Activated CD8-positive, alpha-beta memory T cell treated with anti-CD3 and anti-CD28 coated beads, Interleukin-2, amount 50 U/mL, for 24 hours (primary cell): Measurements from ENCODE around the gene GPR137.

Experiments
- DNase-seq: peaks from one replicate; pipeline ENCODE4 v3.0.0-alpha.2; 2020; ENCODE audit errors: extremely low read depth

GPR137 gene

DNA sequence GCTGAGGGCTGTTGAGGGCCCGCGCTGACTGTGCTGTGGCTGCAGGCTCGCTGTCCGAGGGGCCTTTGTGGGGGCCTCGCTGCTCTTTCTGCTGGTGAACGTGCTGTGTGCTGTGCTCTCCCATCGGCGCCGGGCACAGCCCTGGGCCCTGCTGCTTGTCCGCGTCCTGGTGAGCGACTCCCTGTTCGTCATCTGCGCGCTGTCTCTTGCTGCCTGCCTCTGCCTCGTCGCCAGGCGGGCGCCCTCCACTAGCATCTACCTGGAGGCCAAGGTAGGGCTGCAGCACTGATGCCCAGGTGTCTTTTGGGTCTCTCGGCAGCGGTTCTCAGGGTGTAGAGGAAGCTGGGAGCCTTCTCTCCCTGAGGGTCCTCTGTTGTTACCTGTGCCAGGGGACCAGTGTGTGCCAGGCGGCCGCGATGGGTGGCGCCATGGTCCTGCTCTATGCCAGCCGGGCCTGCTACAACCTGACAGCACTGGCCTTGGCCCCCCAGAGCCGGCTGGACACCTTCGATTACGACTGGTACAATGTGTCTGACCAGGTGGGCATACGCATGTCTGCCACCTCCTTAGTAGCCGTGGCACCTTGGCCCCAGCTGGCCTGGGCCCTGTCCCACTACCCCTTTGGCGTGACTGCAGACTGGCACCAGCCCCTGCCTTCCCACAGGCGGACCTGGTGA is 2.2 kb downstream of the GPR137 start:
- DNase-seq, result no peak

DNA sequence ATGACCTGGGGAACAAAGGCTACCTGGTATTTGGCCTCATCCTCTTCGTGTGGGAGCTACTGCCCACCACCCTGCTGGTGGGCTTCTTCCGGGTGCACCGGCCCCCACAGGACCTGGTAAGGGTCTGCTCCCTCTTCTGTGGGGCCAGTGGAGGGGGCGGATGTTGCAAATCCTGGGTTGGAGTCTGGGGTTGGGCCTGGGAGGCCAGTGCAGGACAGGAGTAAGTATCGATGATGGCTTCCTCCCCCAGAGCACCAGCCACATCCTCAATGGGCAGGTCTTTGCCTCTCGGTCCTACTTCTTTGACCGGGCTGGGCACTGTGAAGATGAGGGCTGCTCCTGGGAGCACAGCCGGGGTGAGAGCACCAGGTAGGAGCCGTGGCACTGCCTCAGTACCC is 2.7 kb downstream of the GPR137 start:
- DNase-seq, result no peak

DNA sequence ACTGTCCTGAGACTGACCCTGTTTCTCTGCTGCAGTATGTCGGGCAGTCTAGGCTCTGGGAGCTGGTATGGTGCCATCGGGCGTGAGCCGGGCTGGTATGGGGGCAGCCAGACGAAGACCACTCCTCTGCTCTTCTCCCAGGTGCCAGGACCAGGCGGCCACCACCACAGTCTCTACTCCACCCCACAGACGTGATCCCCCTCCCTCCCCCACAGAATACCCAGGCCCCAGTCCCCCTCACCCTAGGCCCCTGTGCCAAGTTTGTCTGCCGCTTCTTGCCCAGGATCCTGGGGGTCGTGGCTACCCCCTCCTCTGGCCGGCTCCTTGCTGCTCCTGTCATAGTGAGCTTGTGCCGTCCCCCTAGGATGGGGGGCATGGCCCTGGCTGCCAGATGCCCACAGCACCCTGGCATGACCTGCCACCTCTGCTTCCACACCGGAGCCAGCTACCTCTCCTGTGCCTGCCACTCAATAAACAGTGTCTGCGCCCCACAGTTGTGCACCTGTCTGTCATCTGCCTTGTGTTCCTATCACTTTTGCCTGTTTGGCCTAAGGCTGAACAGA is 3.4 kb downstream of the GPR137 start:
- DNase-seq, result no peak

DNA sequence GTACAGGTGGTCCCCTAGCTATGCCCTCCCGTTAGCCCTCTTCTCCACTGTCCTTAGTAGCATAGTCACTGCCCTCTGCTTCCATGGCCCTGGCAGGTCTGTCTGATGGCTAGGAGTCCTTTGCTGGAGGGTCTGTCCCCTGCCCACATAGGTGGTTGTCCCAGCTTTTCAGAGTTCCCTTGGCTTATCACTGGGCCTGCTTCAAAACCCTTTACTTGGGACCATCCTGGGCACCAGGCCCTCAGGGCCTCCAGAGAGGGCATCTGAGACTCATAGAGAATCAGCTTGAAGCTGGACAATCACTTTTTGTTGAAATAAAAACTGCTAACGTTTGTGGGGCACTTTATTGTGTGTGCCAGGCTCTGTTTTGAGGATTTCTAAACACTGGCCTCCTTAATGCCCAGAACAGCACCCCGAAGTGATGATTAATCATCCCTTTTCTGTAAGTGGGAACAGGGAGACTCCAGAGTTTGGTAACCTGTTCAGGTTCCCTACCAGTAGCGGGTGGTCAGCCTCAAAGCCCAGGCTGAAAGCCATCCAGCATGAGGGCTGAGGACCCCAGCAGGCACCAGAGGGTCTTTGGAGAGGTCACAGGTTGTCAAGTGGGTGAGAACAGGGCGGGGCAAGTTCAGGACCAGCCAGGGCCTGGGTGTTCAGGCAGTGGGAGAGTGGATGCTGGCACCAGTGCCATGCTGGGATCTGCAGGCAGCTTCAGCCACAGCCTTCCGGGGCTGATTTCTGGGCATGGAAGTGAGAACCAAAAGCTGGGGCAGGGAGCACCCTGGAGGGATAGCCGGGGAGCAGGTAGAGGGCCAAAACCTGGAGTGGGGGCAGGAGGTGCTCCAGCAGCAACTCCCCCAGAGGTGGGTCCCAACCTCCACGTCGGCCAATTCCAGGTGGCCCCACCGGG is 5.0 kb downstream of the GPR137 start:
- no peak for DNase-seq

DNA sequence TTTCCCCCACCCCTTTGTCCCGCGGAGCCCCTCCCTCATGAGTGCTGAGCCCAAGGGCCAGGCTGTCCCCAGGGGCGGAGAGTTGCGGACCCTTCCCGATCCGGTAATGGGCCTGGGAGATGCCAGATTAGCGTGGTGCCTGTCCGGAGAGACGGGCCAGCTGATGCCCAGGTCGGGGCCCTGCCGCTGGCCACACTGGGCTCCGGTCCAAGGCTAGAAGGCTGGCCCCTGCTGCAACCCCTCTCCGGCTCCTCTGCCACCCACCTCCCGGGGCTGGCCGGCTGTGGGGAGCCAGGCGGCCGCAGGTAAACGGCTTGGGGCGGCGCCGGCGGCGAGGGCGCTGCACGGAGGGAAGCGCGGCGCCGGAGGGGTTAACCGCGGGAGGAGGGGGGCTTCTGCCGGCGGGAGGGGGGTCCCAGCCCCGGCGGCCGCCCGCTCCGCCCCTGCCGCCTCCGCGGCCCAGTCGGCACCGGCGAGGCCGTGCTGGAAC is 5.7 kb downstream of the GPR137 start, which contains the start of gene KCNK4:
Gene KCNK4, plus strand, starts transcription at position 41 of the 490 bp plus-strand sequence. CDS start 1,717 bp downstream, outside the sequence.
- no peak for DNase-seq

DNA sequence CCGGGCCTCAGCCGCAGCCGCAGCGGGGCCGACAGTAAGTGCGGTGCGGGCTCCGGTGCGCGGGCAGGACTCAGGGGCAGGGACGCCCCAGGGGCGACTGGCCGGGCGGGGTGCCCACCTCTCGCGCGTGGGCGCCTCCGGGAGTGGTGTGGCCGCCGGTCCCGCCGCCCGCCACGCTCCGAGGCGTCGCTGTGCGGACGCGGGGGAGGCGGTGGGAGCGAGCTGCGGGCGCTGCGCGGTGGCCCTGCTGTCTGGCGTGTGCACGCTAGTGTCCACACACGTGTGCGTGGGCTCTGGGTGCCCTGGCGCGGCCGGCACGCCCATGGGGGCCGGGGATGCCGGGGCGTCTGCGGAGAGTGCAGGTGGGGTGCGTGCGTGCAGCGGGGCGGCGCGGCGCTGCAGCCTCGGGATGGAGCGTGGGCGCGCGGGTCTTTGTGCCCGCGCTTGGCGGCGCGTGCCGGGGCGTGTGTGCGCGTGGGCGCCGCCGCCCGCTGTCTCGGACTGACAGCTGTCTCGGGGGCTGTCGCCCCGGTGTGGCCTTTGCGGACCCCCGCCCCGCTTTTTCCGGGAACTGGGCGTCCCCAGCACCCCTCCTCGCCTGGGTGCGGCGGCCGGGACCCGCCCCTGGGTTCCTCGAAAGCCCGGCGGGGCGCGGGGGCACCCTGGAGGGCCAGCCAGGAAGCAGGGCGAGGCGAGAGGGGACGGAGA is 6.3 kb downstream of the GPR137 start:
- no peak for DNase-seq

DNA sequence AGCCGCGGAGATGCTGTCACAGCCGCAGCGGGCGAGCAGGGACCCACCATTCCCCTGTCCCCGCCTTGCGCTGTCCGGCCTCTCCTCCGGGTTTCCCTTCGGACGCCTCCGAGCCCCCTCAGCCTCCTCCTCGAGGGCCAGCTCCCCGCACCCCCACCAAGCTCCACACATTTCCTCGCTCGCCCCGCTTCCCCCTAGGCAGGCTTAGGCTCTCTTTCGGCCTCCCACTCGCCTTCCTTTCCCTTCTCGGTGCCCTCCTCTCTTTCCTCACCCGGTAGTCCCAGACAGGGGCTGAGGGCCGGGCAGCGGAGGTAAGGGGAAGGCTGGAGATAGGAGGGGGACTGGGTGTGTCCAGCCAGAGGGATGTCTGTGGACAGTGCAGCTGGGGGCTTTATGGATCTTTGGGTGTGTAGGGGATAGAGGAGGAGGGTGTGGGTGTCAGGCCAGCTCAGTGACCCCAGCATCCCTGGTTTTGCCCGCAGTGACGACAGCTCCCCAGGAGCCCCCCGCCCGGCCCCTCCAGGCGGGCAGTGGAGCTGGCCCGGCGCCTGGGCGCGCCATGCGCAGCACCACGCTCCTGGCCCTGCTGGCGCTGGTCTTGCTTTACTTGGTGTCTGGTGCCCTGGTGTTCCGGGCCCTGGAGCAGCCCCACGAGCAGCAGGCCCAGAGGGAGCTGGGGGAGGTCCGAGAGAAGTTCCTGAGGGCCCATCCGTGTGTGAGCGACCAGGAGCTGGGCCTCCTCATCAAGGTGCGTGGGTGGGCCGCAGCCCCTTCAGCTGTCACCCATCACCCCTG is 7.0 kb downstream of the GPR137 start:
- no peak for DNase-seq

DNA sequence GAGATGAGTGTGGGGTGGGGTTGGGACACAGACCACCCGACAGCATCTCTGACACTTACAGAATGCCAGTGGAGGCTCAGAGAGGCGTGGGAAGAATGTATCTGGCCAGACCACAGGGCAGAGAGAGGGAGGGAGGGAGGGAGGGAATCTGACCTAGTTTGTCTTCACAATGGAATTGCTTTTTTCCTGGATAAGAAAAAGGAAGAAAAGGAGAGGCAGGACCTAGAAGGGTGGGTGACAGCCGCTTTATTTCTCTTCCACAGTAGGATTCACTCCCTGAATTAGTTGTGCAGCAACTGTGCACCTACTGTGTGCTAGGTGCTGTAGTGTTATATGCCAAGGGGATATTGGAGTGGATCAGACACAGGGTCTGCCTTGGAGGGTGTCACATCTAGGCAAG is 9.1 kb downstream of the GPR137 start:
- no peak for DNase-seq

DNA sequence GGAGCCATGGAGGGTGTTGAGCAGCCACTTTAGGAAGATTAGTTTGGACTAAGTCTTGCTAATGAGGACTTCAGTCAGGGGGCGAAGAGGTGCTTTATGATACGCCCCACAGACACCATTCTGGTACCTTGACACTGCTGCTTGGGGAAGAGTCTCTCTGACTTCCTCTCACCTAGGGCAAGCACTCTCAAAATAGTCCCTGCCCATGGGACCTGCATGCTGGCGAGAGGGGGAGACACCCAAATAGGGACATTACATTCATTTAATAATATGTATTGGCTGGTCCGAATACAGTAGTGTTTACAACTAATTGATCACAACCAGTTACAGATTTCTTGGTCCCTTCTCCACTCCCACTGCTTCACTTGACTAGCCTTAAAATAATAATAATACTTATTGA is 10.1 kb downstream of the GPR137 start:
- no peak for DNase-seq

DNA sequence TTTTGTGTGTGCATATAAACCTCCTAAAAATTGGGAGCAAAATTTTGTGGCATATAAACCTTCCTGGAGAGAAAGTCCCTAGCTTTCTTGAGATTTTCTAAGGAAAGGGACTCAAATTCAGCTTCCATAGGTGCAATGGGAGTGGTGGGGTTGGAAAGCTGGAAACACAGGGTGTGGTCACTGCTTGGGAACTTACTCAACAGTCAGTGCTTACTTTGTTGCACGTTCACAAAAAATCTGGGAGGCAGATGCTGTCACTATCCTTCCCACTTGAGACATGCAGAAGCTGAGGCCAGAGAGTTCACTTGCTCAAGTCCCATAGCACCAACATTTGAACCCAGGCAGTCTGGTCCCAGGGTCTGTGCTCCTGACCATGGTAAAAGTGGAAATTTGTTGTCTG is 10.6 kb downstream of the GPR137 start:
- DNase-seq, result no peak

DNA sequence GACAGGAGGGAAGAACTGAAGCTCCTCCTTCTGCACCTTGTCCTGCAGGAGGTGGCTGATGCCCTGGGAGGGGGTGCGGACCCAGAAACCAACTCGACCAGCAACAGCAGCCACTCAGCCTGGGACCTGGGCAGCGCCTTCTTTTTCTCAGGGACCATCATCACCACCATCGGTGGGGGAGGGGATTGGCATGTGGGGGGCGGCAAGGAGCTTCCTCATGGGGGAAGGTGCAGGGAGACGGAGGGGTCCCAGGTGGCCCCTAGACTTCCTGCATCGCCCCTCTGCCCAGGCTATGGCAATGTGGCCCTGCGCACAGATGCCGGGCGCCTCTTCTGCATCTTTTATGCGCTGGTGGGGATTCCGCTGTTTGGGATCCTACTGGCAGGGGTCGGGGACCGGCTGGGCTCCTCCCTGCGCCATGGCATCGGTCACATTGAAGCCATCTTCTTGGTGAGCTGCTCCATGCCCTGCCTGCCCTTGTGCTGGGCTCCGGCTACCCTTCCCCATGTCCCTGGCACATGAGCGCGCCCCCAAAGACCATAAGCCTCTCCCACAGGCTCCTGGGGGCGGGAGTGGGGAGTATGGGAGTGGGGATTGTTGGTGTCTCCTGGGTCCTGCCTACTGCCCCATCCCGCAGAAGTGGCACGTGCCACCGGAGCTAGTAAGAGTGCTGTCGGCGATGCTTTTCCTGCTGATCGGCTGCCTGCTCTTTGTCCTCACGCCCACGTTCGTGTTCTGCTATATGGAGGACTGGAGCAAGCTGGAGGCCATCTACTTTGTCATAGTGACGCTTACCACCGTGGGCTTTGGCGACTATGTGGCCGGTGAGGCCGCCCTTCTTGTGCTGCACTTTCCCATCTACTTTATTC is 11.4 kb downstream of the GPR137 start:
- DNase-seq, result no peak

DNA sequence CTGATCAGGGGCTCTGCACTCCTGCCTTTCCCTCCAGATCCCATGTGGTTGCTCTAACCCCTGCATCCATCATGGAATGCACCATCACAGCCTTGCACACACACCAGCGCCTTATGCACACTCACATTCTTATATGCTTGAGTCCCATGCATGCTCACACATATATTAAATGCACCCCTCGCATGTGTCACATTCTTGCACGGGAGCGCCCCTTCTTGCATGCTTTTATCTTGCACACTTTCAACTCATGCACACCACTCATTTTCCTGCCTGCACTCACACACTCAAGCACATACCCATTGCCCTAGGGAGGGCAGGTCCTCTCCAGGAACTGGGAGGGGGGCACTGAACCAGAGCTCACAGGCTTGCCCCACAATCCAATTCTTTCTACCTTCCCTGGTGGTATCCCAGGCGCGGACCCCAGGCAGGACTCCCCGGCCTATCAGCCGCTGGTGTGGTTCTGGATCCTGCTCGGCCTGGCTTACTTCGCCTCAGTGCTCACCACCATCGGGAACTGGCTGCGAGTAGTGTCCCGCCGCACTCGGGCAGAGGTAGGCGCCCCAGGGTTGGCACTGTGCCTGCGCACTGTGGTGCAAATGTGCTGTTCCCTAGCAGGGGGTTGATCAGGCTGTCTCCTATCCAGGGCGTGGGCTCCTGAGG is 12.2 kb downstream of the GPR137 start:
- DNase-seq, result no peak

DNA sequence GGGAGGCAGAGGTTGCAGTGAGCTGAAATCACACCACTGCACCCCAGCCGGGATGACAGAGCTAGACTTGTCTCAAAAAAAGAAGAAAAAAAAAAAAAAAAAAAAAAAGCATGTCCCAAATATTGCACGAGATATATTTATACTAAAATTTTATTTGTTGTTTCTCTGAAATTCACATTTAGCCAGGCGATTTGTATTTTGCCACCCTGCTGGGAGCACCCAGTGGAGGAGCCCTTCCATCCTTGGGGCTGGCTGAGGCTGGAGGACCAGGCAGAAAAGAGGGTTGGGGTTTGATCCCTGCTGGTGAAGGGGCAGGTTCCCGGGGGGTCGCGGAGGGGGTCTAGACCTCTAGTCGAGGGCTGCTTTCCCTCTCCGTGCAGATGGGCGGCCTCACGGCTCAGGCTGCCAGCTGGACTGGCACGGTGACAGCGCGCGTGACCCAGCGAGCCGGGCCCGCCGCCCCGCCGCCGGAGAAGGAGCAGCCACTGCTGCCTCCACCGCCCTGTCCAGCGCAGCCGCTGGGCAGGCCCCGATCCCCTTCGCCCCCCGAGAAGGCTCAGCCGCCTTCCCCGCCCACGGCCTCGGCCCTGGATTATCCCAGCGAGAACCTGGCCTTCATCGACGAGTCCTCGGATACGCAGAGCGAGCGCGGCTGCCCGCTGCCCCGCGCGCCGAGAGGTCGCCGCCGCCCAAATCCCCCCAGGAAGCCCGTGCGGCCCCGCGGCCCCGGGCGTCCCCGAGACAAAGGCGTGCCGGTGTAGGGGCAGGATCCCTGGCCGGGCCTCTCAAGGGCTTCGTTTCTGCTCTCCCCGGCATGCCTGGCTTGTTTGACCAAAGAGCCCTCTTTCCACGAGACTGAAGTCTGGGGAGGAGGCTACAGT is 13.6 kb downstream of the GPR137 start:
- no peak for DNase-seq

DNA sequence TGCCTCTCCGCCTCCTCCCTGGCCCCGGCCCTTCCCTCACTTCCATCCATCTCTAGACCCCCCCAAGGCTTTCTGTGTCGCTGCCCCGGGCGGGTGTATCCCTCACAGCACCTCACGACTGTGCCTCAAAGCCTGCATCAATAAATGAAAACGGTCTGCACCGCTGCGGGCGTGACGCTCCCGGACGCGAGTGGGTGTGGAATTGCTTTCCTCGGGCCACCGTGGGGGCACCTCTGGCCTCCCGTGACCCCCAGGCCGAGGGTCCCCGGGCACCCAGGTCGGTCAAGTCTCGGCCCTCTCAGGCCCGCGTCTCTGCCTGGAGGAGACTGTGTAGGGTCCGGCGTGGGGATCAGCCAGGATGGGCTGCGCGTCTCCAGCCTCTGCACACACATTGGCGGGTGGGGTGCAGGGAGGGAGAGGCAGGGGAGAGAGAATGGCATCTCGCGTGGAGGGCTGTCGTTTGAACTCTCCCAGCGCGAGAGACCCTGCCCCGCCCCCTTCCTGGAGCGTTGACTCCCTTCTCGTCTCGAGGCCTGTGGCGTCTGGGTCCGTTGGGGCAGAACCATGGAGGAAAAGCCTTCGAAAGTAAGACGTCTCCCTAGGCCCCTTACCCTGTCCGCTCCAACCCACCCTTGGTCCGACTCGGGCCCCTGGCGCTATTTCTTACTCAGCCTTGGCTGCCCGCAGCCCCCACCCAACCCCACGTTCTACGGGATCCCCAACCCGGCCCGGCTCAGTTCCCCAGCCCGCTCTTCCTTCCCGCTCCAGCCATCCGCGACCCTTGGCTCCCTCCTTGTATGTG is 14.4 kb downstream of the GPR137 start, which contains the start of gene CATSPERZ:
Gene CATSPERZ, plus strand, starts transcription at position 512 of the 802 bp plus-strand sequence. Its CDS starts 53 bp downstream, at position 565.
- no peak for DNase-seq

DNA sequence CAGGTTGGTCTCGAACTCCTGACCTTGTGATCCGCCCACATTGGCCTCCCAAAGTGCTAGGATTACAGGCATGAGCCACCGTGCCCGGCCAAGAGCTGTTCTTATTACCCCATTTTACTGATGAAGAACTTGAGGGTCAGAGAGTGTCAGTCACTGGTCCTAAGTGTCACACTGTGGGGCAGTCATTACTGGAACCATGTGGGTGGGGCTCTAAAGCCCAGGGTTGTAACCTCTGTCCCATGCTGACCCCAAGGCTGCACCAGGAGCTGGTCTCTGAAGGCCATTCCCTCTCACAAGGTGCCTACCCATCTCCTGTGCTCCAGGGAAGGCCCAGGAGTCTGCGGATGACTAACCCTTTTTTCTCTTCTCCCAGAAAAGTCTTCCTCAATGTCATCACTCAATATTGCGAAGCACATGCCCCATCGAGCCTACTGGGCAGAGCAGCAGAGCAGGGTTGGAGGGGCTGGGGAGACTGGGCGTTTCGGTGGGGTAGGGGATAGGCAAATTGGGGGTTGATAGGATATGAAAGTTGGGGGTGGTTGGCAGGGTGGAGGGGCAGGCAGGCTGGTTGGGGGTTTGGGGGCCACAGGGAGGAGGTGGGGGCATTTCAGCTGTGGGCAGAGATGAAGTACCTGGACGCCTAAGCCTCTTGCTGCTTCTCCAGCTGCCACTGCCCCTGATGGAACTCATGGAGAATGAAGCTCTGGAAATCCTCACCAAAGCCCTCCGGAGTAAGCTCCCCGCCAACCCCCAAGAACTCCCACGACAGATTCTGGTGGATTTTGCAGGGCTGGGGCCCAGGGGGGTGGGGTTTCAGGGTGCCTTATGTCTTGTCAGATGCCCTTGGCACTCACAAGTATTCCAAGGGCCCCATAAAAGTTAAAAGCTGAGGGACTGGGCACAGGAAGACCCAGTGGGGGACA is 17.7 kb downstream of the GPR137 start:
- DNase-seq, result no peak

DNA sequence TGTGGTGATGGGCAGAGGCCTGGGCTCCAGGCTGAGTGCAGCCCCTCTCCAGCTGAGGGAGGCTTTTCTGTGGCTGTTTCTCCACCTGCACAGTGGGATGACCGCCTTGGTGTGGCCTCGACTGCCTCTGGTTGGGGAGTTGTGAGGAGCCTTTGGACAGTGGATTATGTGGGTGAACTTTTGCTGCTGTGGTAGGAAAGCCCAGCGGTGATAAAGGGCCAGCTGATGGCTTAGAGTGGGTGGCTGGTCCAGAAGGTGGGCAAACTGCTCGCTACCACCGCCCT is 18.3 kb downstream of the GPR137 start:
- DNase-seq, result no peak
